K562 (cell line): ENCODE results near the gene TACC3. TPM values are rescaled to one million over a fixed set of nuclear protein-coding genes. Genes with fewer than 3 reads are reported as not detected.
A peak's percentile ranks its signal among the peaks of the same experiment; 100 is the strongest.

Source experiments
- ATAC-seq: fragments of 200-7000 bp; cut with Tn5 transposase; 3 replicates; pipeline ENCODE4 v1.9.1; 2020; ENCODE audit warnings: moderate library complexity
- BruUV-seq: library from RNA; stranded (reverse); fragments of 400-500 nt; replicated peaks from 2 replicates; lab custom pipeline; 2021; lab: Mats Ljungman, UMichigan
- CTCF ChIA-PET: fragments of 300-600 bp; formaldehyde crosslinking; extraction: SDS; loops from one replicate; lab custom pipeline; 2021; ENCODE audit warnings: low intra/inter-chr PET ratio; lab: Yijun Ruan, JAX
- POLR2A ChIA-PET: fragments of 300-600, 350-650 bp; sonication (Branson Sonifier 250); formaldehyde crosslinking; extraction: SDS; loops from one replicate; lab custom pipeline; 2021; ENCODE audit warnings: antibody characterized with exemption, inconsistent platforms; lab: Yijun Ruan, JAX
- DNase-seq, 4 experiments: peaks; one replicate each; pipeline versions ENCODE4 v3.0.0 to v3.0.0-alpha.2; 2011 to 2018; ENCODE audit warnings: low spot score in 3 of 4, mixed read lengths in 3 of 4; ENCODE audit errors: extremely low read depth in 1 of 4
- FAIRE-seq: peaks from 2 replicates; lab custom pipeline; 2011; peaks lifted over from hg19 to GRCh38; lab: Jason Lieb, UNC
- H2AFZ ChIP-seq: 2 replicates; pipeline ENCODE4 v1.6.0; 2011; ENCODE audit warnings: low read depth, low read length, control low read depth, inconsistent platforms
- H3K27ac ChIP-seq: fragments of 200-600 bp; 3 replicates; pipeline ENCODE4 v1.8.0; 2011; ENCODE audit warnings: low read depth, mild to moderate bottlenecking, control low read depth, inconsistent platforms, low read length, moderate library complexity, mixed read lengths; ENCODE audit errors: extremely low read depth
- H3K27me3 ChIP-seq, 2 experiments: fragments of 300-600 bp in 1 of 2; 2 replicates in 1 of 2; 3 replicates in 1 of 2; pipeline versions ENCODE4 v1.6.0 to v1.8.0; 2011; ENCODE audit warnings: inconsistent platforms in 2 of 2, low read length in 2 of 2, mild to moderate bottlenecking in 1 of 2, mixed read lengths in 1 of 2, moderate library complexity in 1 of 2; ENCODE audit not compliant: control insufficient read depth in 2 of 2, insufficient read depth in 2 of 2
- H3K36me3 ChIP-seq: fragments of 300-600 bp; 3 replicates; pipeline ENCODE4 v1.8.0; 2011; ENCODE audit warnings: mild to moderate bottlenecking, low read length, inconsistent platforms; ENCODE audit not compliant: control insufficient read depth, insufficient read depth
- H3K4me1 ChIP-seq, 2 experiments: fragments of 200-600 bp in 1 of 2; replicated peaks in 1 of 2; 2 replicates in 1 of 2; 3 replicates in 1 of 2; pipeline versions ENCODE4 v1.5.1 to v1.8.0; 2011; ENCODE audit warnings: inconsistent platforms in 2 of 2, low read length in 2 of 2, mild to moderate bottlenecking in 1 of 2, mixed read lengths in 1 of 2, moderate library complexity in 1 of 2; ENCODE audit not compliant: control insufficient read depth in 2 of 2, insufficient read depth in 2 of 2
- H3K4me2 ChIP-seq: 2 replicates; pipeline ENCODE4 v1.6.1; 2011; ENCODE audit warnings: low read length, control low read depth, inconsistent platforms, mixed read lengths; ENCODE audit not compliant: insufficient read depth
- H3K4me3 ChIP-seq: fragments of 200-600 bp; sonication (generic), shearing (Covaris generic); 2 replicates; pipeline ENCODE4 v1.5.1; 2016; ENCODE audit warnings: control low read depth, inconsistent platforms
- H3K79me2 ChIP-seq: fragments of 200-600 bp; 3 replicates; pipeline ENCODE4 v1.8.0; 2011; ENCODE audit warnings: low read length, inconsistent platforms; ENCODE audit not compliant: control insufficient read depth, insufficient read depth
- H3K9ac ChIP-seq, 2 experiments: 2 replicates each; pipeline versions ENCODE4 v1.6.0 to v1.6.1; 2011; ENCODE audit warnings: low read depth in 2 of 2, low read length in 2 of 2, control low read depth in 1 of 2, inconsistent platforms in 1 of 2, mild to moderate bottlenecking in 1 of 2, mixed read lengths in 1 of 2; ENCODE audit not compliant: insufficient read depth in 1 of 2
- H3K9me1 ChIP-seq: one replicate; pipeline ENCODE4 v1.6.0; 2011; ENCODE audit warnings: inconsistent platforms, mild to moderate bottlenecking, low read length, moderate library complexity; ENCODE audit not compliant: control insufficient read depth, insufficient read depth
- H3K9me3 ChIP-seq: replicated peaks from 2 replicates; pipeline ENCODE4 v1.5.1; 2011; ENCODE audit warnings: low read depth, low read length, inconsistent platforms; ENCODE audit not compliant: control insufficient read depth, insufficient read depth
- H4K20me1 ChIP-seq: replicated peaks from 2 replicates; pipeline ENCODE4 v1.6.1; 2011; ENCODE audit warnings: low read length, inconsistent platforms, mixed read lengths; ENCODE audit not compliant: control insufficient read depth, insufficient read depth
- CBX1 ChIP-seq: sonication (generic); IDR thresholded peaks from 2 replicates; pipeline ENCODE4 v1.6.1; 2016; ENCODE audit warnings: antibody characterized with exemption, low read depth, mild to moderate bottlenecking
- CREM ChIP-seq: IDR thresholded peaks from 2 replicates; pipeline ENCODE4 v1.6.1; 2014; ENCODE audit warnings: antibody characterized with exemption, low read depth
- KAT8 ChIP-seq: fragments of 450-650 bp; IDR thresholded peaks from 2 replicates; pipeline ENCODE4 v1.6.1; 2016; ENCODE audit warnings: low read depth, mild to moderate bottlenecking
- MIER1 ChIP-seq: fragments of 450-650 bp; IDR thresholded peaks from 2 replicates; pipeline ENCODE4 v1.6.1; 2016; ENCODE audit warnings: antibody characterized with exemption, mild to moderate bottlenecking, low read depth
- TCF7L2 ChIP-seq: fragments of 150-350 bp; IDR thresholded peaks from 2 replicates; pipeline ENCODE4 v1.6.1; 2016; ENCODE audit warnings: low read depth, mild to moderate bottlenecking, low read length, moderate library complexity
- WGBS: fragments of 100-300 bp; shearing (Covaris generic); methylation state at CpG from one replicate; pipeline ENCODE4 v1.1.6; 2016; ENCODE audit warnings: low coverage, mixed read lengths; ENCODE audit not compliant: insufficient coverage; ENCODE audit errors: missing lambda C conversion rate; 5-methylcytosine and 5-hydroxymethylcytosine counted together
- in situ Hi-C: fragments of 300-500 bp; cut with MboI; formaldehyde crosslinking; loops from 4 replicates; pipeline ENCODE4 v1.15.0; 2018; ENCODE audit warnings: inconsistent platforms, mixed read lengths
- intact Hi-C: fragments of 100-400 bp; cut with micrococcal nuclease; formaldehyde crosslinking; loops from 2 replicates; pipeline ENCODE4 v1.14.2; 2022
- polyA plus RNA-seq, 8 experiments: library from polyadenylated mRNA; depleted of rRNA in 4 of 8; stranded (reverse) in 5 of 8; unstranded in 3 of 8; fragments of >200 nt; fragmentation: Nextera tagmentation in 2 of 8; fragmentation: Illumina TruSeq in 1 of 8; extraction: Ambion mirVana in 2 of 8; extraction: Trizol in 1 of 8; gene quantifications; 2 replicates each; pipeline versions ENCODE4 v1.2.1 to v1.2.3, GENCODE V29; 2011 to 2014; ENCODE audit warnings: inconsistent platforms in 1 of 8, missing spikeins in 1 of 8
- total RNA-seq, 7 experiments: library from RNA; depleted of rRNA in 6 of 7; stranded (reverse); fragments of >200 nt in 6 of 7; fragmentation: Illumina TruSeq in 2 of 7; extraction: Trizol in 2 of 7; gene quantifications; 2 replicates each; pipeline versions ENCODE4 v1.2.1 to v1.2.3, GENCODE V29; 2011 to 2021; ENCODE audit warnings: low replicate concordance in 1 of 7
- TF ChIP-seq, protein P1 (sequence below), 2 experiments: fragments of 450-650 bp in 1 of 2; sonication (generic) in 1 of 2; formaldehyde crosslinking in 1 of 2; IDR thresholded peaks; 2 replicates each; pipeline versions ENCODE4 v1.7.1 to v1.9.0; 2016 to 2022; ENCODE audit warnings: inconsistent platforms in 1 of 2, mild to moderate bottlenecking in 1 of 2, missing genetic modification reagents in 1 of 2
- TF ChIP-seq, protein P2 (sequence below): fragments of 450-650 bp; formaldehyde crosslinking; IDR thresholded peaks from 2 replicates; pipeline ENCODE4 v1.4.0; 2020; ENCODE audit warnings: mild to moderate bottlenecking, mixed read lengths
- TF ChIP-seq, protein P3 (sequence below): fragments of 450-650 bp; formaldehyde crosslinking; IDR thresholded peaks from 2 replicates; pipeline ENCODE4 v1.4.0; 2020; ENCODE audit warnings: mild to moderate bottlenecking, moderate library complexity
- TF ChIP-seq, protein P4 (sequence below), 2 experiments: fragments of 450-650 bp in 1 of 2; sonication (generic) in 1 of 2; formaldehyde crosslinking; conservative IDR thresholded peaks; 2 replicates each; pipeline versions ENCODE4 v1.4.0 to v1.8.1; 2020 to 2022; ENCODE audit warnings: mild to moderate bottlenecking in 1 of 2, missing genetic modification reagents in 1 of 2

The TACC3 gene
- total and polyA plus RNA-seq, 9 of the 15 experiments (the other 6 are each of a cell fraction or from before 2014, with no cell fraction given), result 1.9 to 122 (median 55.6) TPM

DNA sequence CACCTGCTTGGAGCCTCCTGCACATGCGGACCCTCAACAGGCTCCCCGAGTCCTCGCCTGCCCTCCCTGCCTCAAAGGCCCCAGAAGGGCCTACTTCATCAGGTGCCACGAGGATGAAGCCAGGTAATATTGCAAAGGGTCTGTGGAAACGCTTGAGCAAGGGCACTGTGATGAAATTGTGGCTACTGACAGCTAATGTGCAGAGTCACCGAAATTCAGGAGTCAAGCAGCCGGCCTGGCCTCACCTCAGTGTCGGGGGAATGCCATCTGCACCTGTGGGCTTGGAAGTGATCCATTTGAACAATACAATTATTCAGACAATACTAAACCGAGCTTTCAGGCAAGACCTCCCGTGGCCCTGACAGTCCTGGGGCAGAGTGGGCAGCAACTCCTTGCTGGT lies 68.7 kb downstream of the TACC3 start:
- Histone ChIP-seq H3K27me3 (no peaks in the 10 kb centered on the region), H2AFZ (no peak overlapping the region), H3K9ac (peak overlapping the region in 1 of 2 experiments; percentile 36; a peak in 2 of 4 replicates), H3K4me2 (no peak overlapping the region), H3K4me3 (no peak overlapping the region), H3K79me2 (peaks cover 15% of the 10 kb centered on the region), H3K9me3 (no peaks in the 10 kb centered on the region), H3K36me3 (no peaks in the 10 kb centered on the region), H3K9me1 (no peaks in the 10 kb centered on the region), H4K20me1 (no peaks in the 10 kb centered on the region), H3K4me1 (peaks cover 29 to 76% of the 10 kb centered on the region in 2 experiments), H3K27ac (no peak overlapping the region)
- in situ Hi-C loops (no loop called here), intact Hi-C loops (no loop called here)
- no peak for DNase-seq
- no TSS peak for BruUV-seq
- ATAC-seq, result no peak
- WGBS, result 60% methylated on average over 9 of the region's 10 CpGs
- CTCF ChIA-PET, result no interaction called here
- FAIRE-seq, result no peak
- POLR2A ChIA-PET, result interaction anchor here (0.6 to 1.1 kb wide), 4 partner anchors 13 to 156 kb away, joined by 3 to 4 read pairs (median 4); no protein-coding TSS in a partner anchor
- TF ChIP-seq CBX1, result no peak
- TF ChIP-seq, protein P1, sequence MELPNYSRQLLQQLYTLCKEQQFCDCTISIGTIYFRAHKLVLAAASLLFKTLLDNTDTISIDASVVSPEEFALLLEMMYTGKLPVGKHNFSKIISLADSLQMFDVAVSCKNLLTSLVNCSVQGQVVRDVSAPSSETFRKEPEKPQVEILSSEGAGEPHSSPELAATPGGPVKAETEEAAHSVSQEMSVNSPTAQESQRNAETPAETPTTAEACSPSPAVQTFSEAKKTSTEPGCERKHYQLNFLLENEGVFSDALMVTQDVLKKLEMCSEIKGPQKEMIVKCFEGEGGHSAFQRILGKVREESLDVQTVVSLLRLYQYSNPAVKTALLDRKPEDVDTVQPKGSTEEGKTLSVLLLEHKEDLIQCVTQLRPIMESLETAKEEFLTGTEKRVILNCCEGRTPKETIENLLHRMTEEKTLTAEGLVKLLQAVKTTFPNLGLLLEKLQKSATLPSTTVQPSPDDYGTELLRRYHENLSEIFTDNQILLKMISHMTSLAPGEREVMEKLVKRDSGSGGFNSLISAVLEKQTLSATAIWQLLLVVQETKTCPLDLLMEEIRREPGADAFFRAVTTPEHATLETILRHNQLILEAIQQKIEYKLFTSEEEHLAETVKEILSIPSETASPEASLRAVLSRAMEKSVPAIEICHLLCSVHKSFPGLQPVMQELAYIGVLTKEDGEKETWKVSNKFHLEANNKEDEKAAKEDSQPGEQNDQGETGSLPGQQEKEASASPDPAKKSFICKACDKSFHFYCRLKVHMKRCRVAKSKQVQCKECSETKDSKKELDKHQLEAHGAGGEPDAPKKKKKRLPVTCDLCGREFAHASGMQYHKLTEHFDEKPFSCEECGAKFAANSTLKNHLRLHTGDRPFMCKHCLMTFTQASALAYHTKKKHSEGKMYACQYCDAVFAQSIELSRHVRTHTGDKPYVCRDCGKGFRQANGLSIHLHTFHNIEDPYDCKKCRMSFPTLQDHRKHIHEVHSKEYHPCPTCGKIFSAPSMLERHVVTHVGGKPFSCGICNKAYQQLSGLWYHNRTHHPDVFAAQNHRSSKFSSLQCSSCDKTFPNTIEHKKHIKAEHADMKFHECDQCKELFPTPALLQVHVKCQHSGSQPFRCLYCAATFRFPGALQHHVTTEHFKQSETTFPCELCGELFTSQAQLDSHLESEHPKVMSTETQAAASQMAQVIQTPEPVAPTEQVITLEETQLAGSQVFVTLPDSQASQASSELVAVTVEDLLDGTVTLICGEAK (IDR thresholded peaks at IDR 0.05), result no peak
- TF ChIP-seq, protein P1 (CRISPR knock-in tag; IDR thresholded peaks at IDR 0.05), result no peak
- TF ChIP-seq, protein P2, sequence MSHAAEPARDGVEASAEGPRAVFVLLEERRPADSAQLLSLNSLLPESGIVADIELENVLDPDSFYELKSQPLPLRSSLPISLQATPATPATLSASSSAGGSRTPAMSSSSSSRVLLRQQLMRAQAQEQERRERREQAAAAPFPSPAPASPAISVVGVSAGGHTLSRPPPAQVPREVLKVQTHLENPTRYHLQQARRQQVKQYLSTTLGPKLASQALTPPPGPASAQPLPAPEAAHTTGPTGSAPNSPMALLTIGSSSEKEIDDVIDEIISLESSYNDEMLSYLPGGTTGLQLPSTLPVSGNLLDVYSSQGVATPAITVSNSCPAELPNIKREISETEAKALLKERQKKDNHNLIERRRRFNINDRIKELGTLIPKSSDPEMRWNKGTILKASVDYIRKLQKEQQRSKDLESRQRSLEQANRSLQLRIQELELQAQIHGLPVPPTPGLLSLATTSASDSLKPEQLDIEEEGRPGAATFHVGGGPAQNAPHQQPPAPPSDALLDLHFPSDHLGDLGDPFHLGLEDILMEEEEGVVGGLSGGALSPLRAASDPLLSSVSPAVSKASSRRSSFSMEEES, result no peak
- TF ChIP-seq MIER1, result no peak
- no peak for TF ChIP-seq KAT8
- TF ChIP-seq TCF7L2, result no peak
- TF ChIP-seq, protein P3, sequence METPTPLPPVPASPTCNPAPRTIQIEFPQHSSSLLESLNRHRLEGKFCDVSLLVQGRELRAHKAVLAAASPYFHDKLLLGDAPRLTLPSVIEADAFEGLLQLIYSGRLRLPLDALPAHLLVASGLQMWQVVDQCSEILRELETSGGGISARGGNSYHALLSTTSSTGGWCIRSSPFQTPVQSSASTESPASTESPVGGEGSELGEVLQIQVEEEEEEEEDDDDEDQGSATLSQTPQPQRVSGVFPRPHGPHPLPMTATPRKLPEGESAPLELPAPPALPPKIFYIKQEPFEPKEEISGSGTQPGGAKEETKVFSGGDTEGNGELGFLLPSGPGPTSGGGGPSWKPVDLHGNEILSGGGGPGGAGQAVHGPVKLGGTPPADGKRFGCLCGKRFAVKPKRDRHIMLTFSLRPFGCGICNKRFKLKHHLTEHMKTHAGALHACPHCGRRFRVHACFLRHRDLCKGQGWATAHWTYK (CRISPR knock-in tag), result no peak
- no peak for TF ChIP-seq CREM
- TF ChIP-seq, protein P4, sequence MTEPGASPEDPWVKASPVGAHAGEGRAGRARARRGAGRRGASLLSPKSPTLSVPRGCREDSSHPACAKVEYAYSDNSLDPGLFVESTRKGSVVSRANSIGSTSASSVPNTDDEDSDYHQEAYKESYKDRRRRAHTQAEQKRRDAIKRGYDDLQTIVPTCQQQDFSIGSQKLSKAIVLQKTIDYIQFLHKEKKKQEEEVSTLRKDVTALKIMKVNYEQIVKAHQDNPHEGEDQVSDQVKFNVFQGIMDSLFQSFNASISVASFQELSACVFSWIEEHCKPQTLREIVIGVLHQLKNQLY (CRISPR knock-in tag; conservative IDR thresholded peaks at IDR 0.05), result no peak
